ENCODE data around the gene LPP.

GRCh38 chr3:188779281-188779980 lies 625.5 kb downstream of the LPP start:
- TF ChIP-seq EP300 (IDR thresholded peaks at IDR 0.05) = no peak
- TF ChIP-seq, protein P1, sequence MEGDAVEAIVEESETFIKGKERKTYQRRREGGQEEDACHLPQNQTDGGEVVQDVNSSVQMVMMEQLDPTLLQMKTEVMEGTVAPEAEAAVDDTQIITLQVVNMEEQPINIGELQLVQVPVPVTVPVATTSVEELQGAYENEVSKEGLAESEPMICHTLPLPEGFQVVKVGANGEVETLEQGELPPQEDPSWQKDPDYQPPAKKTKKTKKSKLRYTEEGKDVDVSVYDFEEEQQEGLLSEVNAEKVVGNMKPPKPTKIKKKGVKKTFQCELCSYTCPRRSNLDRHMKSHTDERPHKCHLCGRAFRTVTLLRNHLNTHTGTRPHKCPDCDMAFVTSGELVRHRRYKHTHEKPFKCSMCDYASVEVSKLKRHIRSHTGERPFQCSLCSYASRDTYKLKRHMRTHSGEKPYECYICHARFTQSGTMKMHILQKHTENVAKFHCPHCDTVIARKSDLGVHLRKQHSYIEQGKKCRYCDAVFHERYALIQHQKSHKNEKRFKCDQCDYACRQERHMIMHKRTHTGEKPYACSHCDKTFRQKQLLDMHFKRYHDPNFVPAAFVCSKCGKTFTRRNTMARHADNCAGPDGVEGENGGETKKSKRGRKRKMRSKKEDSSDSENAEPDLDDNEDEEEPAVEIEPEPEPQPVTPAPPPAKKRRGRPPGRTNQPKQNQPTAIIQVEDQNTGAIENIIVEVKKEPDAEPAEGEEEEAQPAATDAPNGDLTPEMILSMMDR (IDR thresholded peaks at IDR 0.05) = no peak
- no peak for TF ChIP-seq POLR2AphosphoS5 (IDR thresholded peaks at IDR 0.05)
